HG03139 (cell line): Measurements from ENCODE around the gene MYO5A.
"Not testable (repeated sequence)": the region's sequence is repeated elsewhere in the genome, so short reads cannot be mapped to it uniquely, and the experiment has no call there.

Experiments used
- ATAC-seq: cut with Tn5 transposase; IDR thresholded peaks from one replicate; pipeline ENCODE4 v1.9.1; 2021; ENCODE audit not compliant: unreplicated experiment

The MYO5A gene

GRCh38 chr15:52546031-52546751 is 17.5 kb upstream of the MYO5A start:
- ATAC-seq, result no peak

GRCh38 chr15:52540374-52541012 is 11.8 kb upstream of the MYO5A start:
- no peak for ATAC-seq

- ATAC-seq, result no peak
Observed at GRCh38 chr15:52537459-52537858, 8.8 kb upstream of the MYO5A start.

- ATAC-seq, result no peak
Observed at GRCh38 chr15:52532427-52532826, 3.7 kb upstream of the MYO5A start.

GRCh38 chr15:52529940-52530339 is 1.3 kb upstream of the MYO5A start:
- no peak for ATAC-seq

GRCh38 chr15:52529341-52529924 is 753 bp upstream of the MYO5A start:
- ATAC-seq, result no peak

- ATAC-seq, result peak; percentile 2
Observed at GRCh38 chr15:52527911-52528563, 643 bp downstream of the MYO5A start.

- no peak for ATAC-seq
Observed at GRCh38 chr15:52527196-52527910, 1.3 kb downstream of the MYO5A start.

- no peak for ATAC-seq
Observed at GRCh38 chr15:52524223-52525136, 4.2 kb downstream of the MYO5A start.

- no peak for ATAC-seq
Observed at GRCh38 chr15:52523647-52524046, 5.0 kb downstream of the MYO5A start.

GRCh38 chr15:52523192-52523591 is 5.5 kb downstream of the MYO5A start:
- no peak for ATAC-seq

GRCh38 chr15:52521682-52522081 is 7.0 kb downstream of the MYO5A start:
- ATAC-seq, result no peak

GRCh38 chr15:52520421-52520820 is 8.3 kb downstream of the MYO5A start:
- ATAC-seq, result no peak

GRCh38 chr15:52518487-52519371 is 10.0 kb downstream of the MYO5A start:
- no peak for ATAC-seq

- no peak for ATAC-seq
Observed at GRCh38 chr15:52517014-52517413, 11.7 kb downstream of the MYO5A start.

- no peak for ATAC-seq
Observed at GRCh38 chr15:52515343-52515742, 13.3 kb downstream of the MYO5A start.

- no peak for ATAC-seq
Observed at GRCh38 chr15:52514482-52514881, 14.2 kb downstream of the MYO5A start.

- ATAC-seq, result not testable (repeated sequence)
Observed at GRCh38 chr15:52512869-52513268, 15.8 kb downstream of the MYO5A start.

- ATAC-seq, result no peak
Observed at GRCh38 chr15:52511084-52511483, 17.6 kb downstream of the MYO5A start.
